NCI-H2227 (cell line): ENCODE measurements around the gene FAM110A.
"Not testable (repeated sequence)": the region's sequence is repeated elsewhere in the genome, so short reads cannot be mapped to it uniquely, and the experiment has no call there.

Experiments used
- DNase-seq: peaks from one replicate; lab custom pipeline; 2025; ENCODE audit not compliant: unreplicated experiment; lab: John Stamatoyannopoulos, UW

The FAM110A gene

GRCh38 chr20:822651-823573 is 10.6 kb upstream of the FAM110A start:
- no peak for DNase-seq

- no peak for DNase-seq
Measured at GRCh38 chr20:823574-823902, 10.0 kb upstream of the FAM110A start.

GRCh38 chr20:824490-824889 is 9.0 kb upstream of the FAM110A start:
- no peak for DNase-seq

DNA sequence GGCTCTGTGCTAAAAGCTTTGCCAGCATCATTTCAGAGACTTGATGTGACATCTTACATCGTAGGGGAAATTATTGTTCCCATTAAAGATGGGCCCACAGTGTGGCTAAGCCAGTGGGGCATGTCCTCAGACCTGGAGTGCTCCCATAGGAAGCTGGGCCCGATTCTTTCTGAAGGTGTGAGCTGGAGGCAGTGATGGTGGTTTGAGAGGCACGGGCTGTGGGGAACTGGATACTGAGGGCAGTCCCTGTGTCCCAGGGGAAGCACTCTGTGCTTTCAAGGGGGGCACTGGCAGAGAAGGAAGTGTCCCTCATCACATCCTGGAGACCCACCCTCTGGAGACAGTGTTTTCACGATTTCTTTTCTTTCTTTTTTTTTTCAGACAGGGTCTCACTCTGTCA is 8.6 kb upstream of the FAM110A start:
- DNase-seq: no peak

- no peak for DNase-seq
Measured at GRCh38 chr20:825710-826421, 7.6 kb upstream of the FAM110A start.

GRCh38 chr20:826695-827323 is 6.7 kb upstream of the FAM110A start:
- DNase-seq: no peak

DNA sequence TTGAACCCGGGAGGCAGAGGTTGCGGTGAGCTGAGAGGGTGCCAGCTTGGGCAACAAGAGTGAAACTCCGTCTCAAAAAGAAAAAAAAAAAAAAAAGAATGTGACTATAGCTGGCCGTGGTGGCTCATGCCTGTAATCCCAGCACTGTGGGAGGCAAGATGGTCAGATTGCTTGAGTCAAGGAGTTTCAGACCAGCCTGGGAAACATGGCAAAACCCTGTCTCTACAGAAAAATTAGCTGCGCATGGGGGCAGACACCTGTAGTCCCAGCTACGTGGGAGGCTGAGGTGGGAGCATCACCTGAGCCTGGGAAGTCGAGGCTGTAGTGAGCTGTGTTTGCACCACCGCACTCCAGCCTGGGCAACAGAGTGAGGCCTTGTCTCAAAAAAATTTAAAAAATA is 5.5 kb upstream of the FAM110A start:
- not testable (repeated sequence) for DNase-seq

DNA sequence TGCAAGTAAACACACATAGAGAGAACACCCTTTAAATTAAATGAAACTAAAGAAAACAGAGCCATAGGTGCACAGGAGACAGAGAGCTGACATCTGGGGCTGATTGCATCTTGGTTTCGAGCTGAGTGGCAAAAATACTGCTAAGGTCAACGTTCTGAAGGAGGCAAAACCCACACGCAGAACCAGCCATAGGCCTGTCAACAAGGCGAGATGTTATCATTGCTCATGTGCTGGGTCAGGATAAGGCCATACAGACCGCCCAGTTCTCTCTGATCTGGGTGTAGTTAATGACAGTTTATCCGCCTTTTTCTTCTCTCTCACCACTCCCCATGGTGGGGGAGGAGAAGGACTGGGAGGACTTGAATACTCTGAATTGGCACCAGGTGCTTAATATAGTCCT is 4.5 kb upstream of the FAM110A start:
- peak; percentile 92 for DNase-seq

DNA sequence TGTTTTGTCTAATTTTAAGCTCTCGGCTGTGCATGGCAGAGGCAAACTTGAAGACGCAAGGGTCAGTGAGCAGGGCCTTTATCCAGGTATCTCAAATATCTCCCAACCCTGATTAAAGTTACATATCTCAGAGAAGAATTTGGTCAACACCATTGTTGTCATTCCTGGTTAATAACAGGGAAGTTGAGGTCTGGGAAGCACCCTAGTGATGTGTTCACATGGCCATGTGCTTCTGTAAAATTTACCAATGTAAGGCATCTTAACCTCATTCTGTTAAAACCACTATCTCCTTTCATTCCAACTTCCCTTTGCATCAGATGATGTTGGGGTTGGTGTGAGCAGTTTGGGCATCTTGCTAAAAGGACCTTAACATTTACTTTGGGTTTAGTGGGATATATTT is 4.0 kb upstream of the FAM110A start:
- no peak for DNase-seq

DNA sequence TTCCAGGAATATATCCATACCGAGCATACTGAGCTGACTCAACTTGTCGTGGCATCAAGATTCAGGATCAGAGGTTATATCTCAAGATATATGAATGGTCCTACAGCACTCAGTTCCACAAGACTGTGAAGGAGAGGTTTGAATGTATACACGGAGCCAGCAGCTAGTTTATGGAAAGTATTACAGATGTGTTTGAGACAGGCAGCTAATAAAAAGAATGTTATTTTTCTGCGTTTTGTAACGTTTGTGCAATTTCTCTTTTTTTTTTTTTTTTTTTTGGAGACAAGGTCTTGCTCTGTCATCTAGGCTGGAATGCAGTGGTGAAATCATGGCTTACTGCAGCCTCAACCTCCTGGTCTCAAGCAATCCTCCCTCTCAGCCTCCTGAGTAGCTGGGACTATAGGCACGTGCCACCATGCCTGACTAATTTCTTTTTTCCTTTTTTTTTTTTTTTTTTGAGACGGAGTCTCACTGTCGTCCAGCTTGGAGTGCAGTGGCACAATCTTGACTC is 3.4 kb upstream of the FAM110A start:
- no peak for DNase-seq

- no peak for DNase-seq
Measured at GRCh38 chr20:831251-831650, 2.3 kb upstream of the FAM110A start.

DNA sequence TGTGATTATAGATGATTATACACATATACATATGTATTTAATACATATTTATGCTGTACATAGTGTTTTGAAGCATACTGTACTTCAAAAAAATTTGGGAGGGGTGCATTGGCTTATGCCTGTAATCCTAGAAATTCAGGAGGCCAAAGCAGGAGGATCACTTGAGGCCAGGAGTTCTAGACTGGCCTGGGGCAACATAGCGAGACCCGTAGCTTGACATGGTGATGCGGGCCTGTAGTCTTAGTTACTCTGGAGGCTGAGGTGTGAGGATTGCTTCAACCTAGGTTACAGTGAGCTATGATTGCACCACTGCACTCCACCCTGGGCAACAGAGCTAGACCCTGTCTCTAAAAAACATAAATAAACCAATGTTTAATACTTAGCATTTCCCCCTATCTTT is 1.6 kb upstream of the FAM110A start:
- no peak for DNase-seq

- no peak for DNase-seq
Measured at GRCh38 chr20:833121-833449, 430 bp upstream of the FAM110A start.

- DNase-seq: no peak
Measured at GRCh38 chr20:834151-834746, 734 bp downstream of the FAM110A start.

DNA sequence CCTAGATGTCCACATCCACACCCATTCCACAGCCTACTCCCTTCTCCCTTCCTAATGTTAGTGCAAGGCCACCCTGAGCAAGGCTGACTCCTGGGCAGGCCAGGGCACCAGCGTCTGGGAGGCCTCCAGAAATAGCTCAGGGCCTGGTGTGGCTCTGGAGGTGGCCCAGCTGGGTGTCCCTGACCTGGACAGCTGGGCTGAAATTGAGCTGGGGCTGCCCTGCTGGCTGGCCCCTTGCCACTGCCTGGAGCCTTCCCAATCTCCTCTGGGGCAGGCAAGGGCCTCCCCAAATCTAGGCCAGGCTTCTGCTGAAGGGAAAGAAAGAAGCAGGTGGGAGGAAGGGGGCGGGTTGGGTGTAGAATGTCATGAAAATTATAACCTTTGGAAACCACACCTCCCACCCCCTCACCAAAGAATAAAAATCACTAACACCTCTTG is 2.1 kb downstream of the FAM110A start:
- DNase-seq: no peak

DNA sequence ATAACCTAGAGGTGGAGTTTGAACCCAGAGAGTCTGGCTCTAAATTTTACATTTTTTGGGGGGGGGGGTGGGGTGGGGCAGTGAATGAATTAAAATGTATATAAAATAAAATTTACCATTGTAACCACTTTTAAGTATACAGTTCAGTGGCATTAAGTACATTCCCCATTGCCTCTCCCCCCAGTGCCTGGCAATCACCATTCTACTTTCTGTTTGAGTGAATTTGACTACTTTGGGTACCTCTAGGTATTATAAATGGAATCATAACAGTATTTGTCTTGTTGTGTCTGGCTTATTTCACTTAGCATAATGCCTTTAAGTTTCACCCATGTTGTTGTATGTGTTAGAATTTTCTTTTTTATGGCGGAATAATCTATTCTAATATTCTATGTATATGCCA is 2.7 kb downstream of the FAM110A start:
- DNase-seq: no peak

GRCh38 chr20:839015-839414 is 5.5 kb downstream of the FAM110A start:
- DNase-seq: no peak

GRCh38 chr20:839626-840025 is 6.1 kb downstream of the FAM110A start:
- no peak for DNase-seq

GRCh38 chr20:840503-840857 is 7.0 kb downstream of the FAM110A start:
- DNase-seq: no peak

DNA sequence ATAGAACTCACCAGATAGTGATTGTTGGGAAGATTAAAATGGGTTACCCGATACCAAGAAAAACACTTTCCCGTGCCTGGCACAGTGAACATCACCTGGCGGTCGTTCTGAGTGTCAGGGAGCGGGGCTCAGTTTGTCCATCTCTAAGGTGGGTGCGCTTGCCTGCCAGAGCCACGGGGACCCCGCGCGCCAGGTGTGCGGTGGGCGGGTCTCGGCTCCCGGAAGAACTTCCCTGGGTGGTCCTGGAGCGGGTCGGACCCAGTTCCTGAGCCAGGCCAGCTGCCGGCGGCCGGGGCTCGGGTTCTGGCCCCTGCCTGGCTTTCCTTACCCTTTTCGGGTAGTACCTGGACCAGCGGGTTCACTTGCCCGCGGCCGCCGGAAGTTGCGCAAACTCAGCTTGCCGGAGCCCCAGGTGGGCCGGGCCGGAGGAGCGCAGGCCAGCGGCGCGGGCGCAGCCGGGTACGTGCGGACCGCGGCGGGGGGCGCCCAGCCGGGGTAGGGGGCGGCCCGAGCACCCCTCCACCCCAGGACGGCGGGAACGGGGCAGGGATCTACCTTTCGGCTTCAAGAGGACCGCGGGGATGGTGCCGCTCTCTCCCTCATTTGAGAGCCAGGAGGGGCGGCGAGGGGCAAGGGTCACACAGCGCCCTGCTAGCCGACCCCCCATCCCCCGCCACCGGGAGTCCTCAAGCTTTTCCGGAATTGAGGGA is 7.5 kb downstream of the FAM110A start:
- DNase-seq: peak; percentile 35
